Esophagus squamous epithelium (tissue), 5 donors: ENCODE data around the gene UMODL1. TPM values are rescaled to one million over a fixed set of nuclear protein-coding genes. Genes with fewer than 3 reads are reported as not detected.

Source experiments
- DNase-seq: peaks from one replicate; lab custom pipeline; 2025; lab: John Stamatoyannopoulos, UW
- H3K27ac ChIP-seq, 4 donors: fragments of 200-600 bp; sonication (generic); one replicate each; pipeline ENCODE4 v1.5.1; 2016 to 2019; ENCODE audit warnings: mild to moderate bottlenecking in 1 of 4
- H3K27me3 ChIP-seq, 4 donors: fragments of 200-600 bp; sonication (generic); 1 replicate in 3 of 4; 2 replicates in 1 of 4; pipeline versions ENCODE4 v1.5.1 to v1.6.0; 2017 to 2021; ENCODE audit warnings: antibody characterized with exemption in 1 of 4
- H3K36me3 ChIP-seq, 3 donors: fragments of 200-600 bp; sonication (generic); one replicate each; pipeline ENCODE4 v1.5.1; 2016 to 2019
- H3K4me1 ChIP-seq, 3 donors: fragments of 200-600 bp; sonication (generic); one replicate each; pipeline ENCODE4 v1.5.1; 2017 to 2019
- H3K4me3 ChIP-seq, 4 donors: fragments of 200-600 bp; sonication (generic); 1 replicate in 3 of 4; 2 replicates in 1 of 4; pipeline ENCODE4 v1.5.1; 2016 to 2019; ENCODE audit warnings: mild to moderate bottlenecking in 2 of 4, moderate library complexity in 1 of 4
- H3K9me3 ChIP-seq, 3 donors: fragments of 200-600 bp; sonication (generic); one replicate each; pipeline ENCODE4 v1.5.1; 2016 to 2019
- POLR2A ChIP-seq, 4 donors: fragments of 450-650 bp; IDR thresholded peaks; one replicate each; pipeline ENCODE4 v1.6.1; 2017; ENCODE audit warnings: antibody characterized with exemption in 4 of 4, mild to moderate bottlenecking in 4 of 4, moderate library complexity in 3 of 4
- WGBS, 2 donors: methylation state at CpG; one replicate each; pipeline ENCODE4 v1.1.5; 2018; 5-methylcytosine and 5-hydroxymethylcytosine counted together
- intact Hi-C: fragments of 100-400 bp; cut with DNase I; formaldehyde crosslinking; loops from one replicate; pipeline ENCODE4 v1.15.0; 2022
- total RNA-seq, 4 donors: library from RNA; depleted of rRNA; stranded (reverse); fragments of >200 nt; gene quantifications; one replicate each; pipeline ENCODE4 v1.1.0, GENCODE V29; 2016
- TF ChIP-seq, protein P1 (sequence below), 6 experiments: fragments of 450-650 bp in 4 of 6; fragments of 200-600 bp in 2 of 6; sonication (generic) in 2 of 6; IDR thresholded peaks; one replicate each; pipeline ENCODE4 v1.5.1; 2016 to 2019; ENCODE audit warnings: antibody characterized with exemption in 6 of 6, mild to moderate bottlenecking in 4 of 6, moderate library complexity in 4 of 6
- donor health status: DM: yes; HTN: yes; CAD: no.

UMODL1 gene
- total RNA-seq, 4 donors from 2014 or later = not detected

DNA sequence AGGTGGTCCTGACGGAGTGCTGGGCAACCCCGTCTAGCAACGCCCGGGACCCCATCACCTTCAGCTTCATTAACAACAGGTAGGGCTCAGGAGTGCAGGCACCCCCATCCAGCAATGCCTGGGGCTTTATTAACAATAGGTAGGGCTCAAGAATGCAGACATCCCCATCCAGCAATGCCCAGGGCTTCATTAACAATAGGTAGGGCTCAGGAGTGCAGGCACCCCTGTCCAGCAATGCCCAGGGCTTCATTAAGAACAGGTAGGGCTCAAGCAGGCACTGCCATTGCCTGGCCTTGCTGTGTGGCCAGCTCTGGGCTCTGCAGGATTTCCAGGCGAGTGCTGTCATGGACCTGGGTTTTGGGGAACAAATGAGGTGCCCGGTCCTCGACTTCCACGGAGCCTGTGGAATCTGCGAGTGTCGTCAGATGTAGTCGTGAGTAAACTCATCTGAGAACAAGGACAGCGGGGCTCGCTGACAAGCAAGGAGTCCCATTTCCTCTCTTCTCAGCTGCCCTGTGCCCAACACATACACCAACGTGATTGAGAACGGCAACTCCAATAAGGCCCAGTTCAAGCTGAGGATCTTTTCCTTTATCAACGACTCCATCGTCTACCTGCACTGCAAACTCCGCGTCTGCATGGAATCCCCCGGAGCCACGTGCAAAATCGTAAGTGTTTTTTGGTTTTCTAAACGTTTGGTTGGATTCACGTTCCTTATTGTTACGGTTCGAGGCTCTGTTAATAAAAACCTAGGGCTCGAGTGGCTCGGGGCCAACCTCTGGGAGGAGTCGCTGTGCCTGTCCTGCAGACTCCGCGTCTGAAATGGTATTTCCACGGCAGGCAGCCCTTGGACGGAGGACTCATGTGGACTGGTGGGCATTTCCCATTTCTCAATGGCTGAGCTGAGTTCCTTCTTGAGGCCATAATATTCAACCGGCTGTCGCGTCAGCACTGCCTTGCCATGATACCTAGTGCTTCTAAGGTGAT is 56.3 kb downstream of the UMODL1 start:
- peaks cover 0 to 60% (median 0%) of the 10 kb centered on the region in 4 donors for H3K27me3 ChIP-seq
- no peaks in the 10 kb centered on the region for H3K36me3 ChIP-seq
- TF ChIP-seq POLR2A (IDR thresholded peaks at IDR 0.05) = no peak
- TF ChIP-seq, protein P1, sequence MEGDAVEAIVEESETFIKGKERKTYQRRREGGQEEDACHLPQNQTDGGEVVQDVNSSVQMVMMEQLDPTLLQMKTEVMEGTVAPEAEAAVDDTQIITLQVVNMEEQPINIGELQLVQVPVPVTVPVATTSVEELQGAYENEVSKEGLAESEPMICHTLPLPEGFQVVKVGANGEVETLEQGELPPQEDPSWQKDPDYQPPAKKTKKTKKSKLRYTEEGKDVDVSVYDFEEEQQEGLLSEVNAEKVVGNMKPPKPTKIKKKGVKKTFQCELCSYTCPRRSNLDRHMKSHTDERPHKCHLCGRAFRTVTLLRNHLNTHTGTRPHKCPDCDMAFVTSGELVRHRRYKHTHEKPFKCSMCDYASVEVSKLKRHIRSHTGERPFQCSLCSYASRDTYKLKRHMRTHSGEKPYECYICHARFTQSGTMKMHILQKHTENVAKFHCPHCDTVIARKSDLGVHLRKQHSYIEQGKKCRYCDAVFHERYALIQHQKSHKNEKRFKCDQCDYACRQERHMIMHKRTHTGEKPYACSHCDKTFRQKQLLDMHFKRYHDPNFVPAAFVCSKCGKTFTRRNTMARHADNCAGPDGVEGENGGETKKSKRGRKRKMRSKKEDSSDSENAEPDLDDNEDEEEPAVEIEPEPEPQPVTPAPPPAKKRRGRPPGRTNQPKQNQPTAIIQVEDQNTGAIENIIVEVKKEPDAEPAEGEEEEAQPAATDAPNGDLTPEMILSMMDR (IDR thresholded peaks at IDR 0.05) = no peak
- H3K4me1 ChIP-seq = peaks cover 8 to 24% (median 16%) of the 10 kb centered on the region in 3 donors
- intact Hi-C loops = no loop called here
- no peak overlapping the region for H3K4me3 ChIP-seq
- DNase-seq = no peak
- WGBS, 2 donors = 85 to 89% methylated on average over 24 to 34 of the region's 36 CpGs
- H3K27ac ChIP-seq = no peak overlapping the region
- no peaks in the 10 kb centered on the region for H3K9me3 ChIP-seq

GRCh38 chr21:42129300-42130266 is 58.5 kb downstream of the UMODL1 start:
- Histone ChIP-seq H3K36me3 (no peaks in the 10 kb centered on the region), H3K9me3 (no peaks in the 10 kb centered on the region), H3K27ac (no peak overlapping the region), H3K27me3 (peaks cover 0 to 39% (median 0%) of the 10 kb centered on the region in 4 donors), H3K4me1 (peaks cover 8 to 14% (median 13%) of the 10 kb centered on the region in 3 donors), H3K4me3 (no peak overlapping the region)
- 71 to 77% methylated on average over 11 of the region's 11 CpGs for WGBS, 2 donors
- DNase-seq = no peak
- TF ChIP-seq POLR2A (IDR thresholded peaks at IDR 0.05) = no peak
- TF ChIP-seq, protein P1 (IDR thresholded peaks at IDR 0.05) = no peak
- intact Hi-C loops = no loop called here

GRCh38 chr21:42130441-42130840 is 59.3 kb downstream of the UMODL1 start:
- Histone ChIP-seq H3K27ac (no peak overlapping the region), H3K27me3 (peaks cover 0 to 30% (median 0%) of the 10 kb centered on the region in 4 donors), H3K4me1 (peaks cover 7 to 8% (median 7%) of the 10 kb centered on the region in 3 donors), H3K36me3 (no peaks in the 10 kb centered on the region), H3K4me3 (no peak overlapping the region), H3K9me3 (no peaks in the 10 kb centered on the region)
- TF ChIP-seq, protein P1 (IDR thresholded peaks at IDR 0.05) = no peak
- TF ChIP-seq POLR2A (IDR thresholded peaks at IDR 0.05) = no peak
- no peak for DNase-seq
- intact Hi-C loops = no loop called here
- WGBS, 2 donors = 69 to 76% methylated on average over 6 of the region's 6 CpGs

DNA sequence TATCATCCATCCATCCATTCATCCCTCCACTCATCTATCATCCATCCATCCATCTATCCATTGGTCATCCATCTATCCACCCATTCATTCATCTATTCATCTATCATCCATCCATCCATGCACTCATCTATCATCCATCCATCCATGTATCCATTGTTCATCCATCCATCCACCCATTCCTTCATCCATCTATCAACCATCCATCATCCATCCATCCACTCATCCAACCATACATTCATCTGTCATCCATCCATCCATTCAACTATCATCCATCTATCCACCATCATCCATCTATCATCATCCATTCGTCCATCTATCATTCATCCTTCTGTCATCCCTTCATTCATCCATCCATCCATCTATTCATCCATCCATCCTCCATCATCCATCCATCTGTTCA is 61.1 kb downstream of the UMODL1 start:
- no peak overlapping the region for H3K4me3 ChIP-seq
- intact Hi-C loops = no loop called here
- H3K36me3 ChIP-seq = no peaks in the 10 kb centered on the region
- peaks cover 0 to 23% (median 0%) of the 10 kb centered on the region in 4 donors for H3K27me3 ChIP-seq
- no peaks in the 10 kb centered on the region for H3K4me1 ChIP-seq
- H3K27ac ChIP-seq = no peak overlapping the region
- TF ChIP-seq POLR2A (IDR thresholded peaks at IDR 0.05) = no peak
- TF ChIP-seq, protein P1 (IDR thresholded peaks at IDR 0.05) = no peak
- no peaks in the 10 kb centered on the region for H3K9me3 ChIP-seq
- DNase-seq = no peak
- 0 to 100% methylated on average over 1 of the region's 1 CpG for WGBS, 2 donors
